WI38 (cell line): Measurements from ENCODE around the gene ASRGL1.

ENCODE experiments used
- H3K4me3 ChIP-seq: 2 replicates; pipeline ENCODE4 v1.5.1; 2011; ENCODE audit warnings: low read depth, mild to moderate bottlenecking, control low read depth, low read length
- TF ChIP-seq, protein P1 (sequence below): IDR thresholded peaks from 2 replicates; pipeline ENCODE4 v1.5.1; 2012; ENCODE audit warnings: low read depth, mild to moderate bottlenecking, control low read depth, low read length

The ASRGL1 gene

GRCh38 chr11:62419314-62419929 is 82.2 kb downstream of the ASRGL1 start:
- TF ChIP-seq, protein P1, sequence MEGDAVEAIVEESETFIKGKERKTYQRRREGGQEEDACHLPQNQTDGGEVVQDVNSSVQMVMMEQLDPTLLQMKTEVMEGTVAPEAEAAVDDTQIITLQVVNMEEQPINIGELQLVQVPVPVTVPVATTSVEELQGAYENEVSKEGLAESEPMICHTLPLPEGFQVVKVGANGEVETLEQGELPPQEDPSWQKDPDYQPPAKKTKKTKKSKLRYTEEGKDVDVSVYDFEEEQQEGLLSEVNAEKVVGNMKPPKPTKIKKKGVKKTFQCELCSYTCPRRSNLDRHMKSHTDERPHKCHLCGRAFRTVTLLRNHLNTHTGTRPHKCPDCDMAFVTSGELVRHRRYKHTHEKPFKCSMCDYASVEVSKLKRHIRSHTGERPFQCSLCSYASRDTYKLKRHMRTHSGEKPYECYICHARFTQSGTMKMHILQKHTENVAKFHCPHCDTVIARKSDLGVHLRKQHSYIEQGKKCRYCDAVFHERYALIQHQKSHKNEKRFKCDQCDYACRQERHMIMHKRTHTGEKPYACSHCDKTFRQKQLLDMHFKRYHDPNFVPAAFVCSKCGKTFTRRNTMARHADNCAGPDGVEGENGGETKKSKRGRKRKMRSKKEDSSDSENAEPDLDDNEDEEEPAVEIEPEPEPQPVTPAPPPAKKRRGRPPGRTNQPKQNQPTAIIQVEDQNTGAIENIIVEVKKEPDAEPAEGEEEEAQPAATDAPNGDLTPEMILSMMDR, result no peak
- no peak overlapping the region for H3K4me3 ChIP-seq

DNA sequence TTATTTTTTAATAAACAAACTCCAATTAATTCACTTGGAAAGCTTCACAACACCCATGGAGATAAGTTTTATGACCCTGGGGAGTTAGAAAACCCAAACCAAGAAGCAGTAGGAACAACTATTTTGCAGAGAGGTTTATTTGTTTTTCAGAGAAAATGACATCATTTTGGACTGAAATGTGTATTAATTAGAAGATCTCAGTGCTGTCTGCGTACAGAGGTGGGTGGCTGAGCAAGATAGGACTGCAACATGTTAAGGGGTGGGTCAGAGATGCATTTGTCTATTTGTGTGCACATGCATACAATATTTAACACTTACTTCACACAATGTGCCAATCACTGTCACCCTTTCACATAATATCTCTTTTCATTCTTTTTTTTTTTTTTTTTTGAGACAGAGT is 82.7 kb downstream of the ASRGL1 start:
- TF ChIP-seq, protein P1, result no peak
- no peak overlapping the region for H3K4me3 ChIP-seq

DNA sequence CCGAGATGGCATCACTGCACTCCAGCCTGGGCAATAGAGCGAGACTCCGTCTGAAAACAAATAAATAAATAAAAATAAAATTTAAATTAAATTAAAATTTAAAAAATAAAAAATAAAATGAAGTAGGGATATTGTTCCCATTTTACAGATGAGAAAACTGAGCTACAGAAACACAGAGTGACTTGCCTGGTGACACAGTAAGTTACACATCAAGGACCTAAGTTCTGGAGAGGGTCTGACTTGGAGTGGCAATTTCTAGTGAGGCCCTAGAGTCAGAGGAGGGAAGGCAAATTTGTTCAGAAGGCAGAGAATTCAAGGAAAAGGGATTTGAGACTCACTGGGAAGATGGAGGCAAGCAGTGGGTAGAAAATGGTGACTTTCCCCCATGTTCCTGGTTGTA is 83.6 kb downstream of the ASRGL1 start:
- no peak overlapping the region for H3K4me3 ChIP-seq

DNA sequence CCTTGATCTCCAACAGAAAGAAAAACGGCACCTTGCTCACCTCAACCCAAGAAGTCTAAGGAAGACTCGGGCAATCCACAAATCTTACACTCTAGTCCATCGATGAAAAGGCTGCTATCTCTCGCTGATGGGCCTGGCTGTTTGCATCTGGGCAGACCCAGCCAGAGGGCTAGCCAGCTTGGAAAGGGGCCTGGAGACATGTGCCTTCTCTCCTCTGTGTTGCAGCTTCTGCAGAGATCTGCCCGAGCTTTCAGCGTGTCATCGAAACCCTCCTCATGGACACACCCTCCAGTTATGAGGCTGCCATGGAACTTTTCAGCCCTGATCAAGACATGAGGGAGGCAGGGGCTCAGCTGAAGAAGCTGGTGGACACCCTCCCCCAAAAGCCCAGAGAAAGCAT is 84.7 kb downstream of the ASRGL1 start:
- TF ChIP-seq, protein P1, result no peak
- no peak overlapping the region for H3K4me3 ChIP-seq

More for the DNA sequence above, 83.6 kb downstream of the ASRGL1 start:
- TF ChIP-seq, protein P1, result no peak

- H3K4me3 ChIP-seq, result no peak overlapping the region
- TF ChIP-seq, protein P1, result no peak
These were observed 85.8 kb downstream of the ASRGL1 start for GRCh38 chr11:62423012-62423411.

- TF ChIP-seq, protein P1, result no peak
- no peak overlapping the region for H3K4me3 ChIP-seq
These were observed 90.5 kb downstream of the ASRGL1 start for GRCh38 chr11:62427630-62428233.

DNA sequence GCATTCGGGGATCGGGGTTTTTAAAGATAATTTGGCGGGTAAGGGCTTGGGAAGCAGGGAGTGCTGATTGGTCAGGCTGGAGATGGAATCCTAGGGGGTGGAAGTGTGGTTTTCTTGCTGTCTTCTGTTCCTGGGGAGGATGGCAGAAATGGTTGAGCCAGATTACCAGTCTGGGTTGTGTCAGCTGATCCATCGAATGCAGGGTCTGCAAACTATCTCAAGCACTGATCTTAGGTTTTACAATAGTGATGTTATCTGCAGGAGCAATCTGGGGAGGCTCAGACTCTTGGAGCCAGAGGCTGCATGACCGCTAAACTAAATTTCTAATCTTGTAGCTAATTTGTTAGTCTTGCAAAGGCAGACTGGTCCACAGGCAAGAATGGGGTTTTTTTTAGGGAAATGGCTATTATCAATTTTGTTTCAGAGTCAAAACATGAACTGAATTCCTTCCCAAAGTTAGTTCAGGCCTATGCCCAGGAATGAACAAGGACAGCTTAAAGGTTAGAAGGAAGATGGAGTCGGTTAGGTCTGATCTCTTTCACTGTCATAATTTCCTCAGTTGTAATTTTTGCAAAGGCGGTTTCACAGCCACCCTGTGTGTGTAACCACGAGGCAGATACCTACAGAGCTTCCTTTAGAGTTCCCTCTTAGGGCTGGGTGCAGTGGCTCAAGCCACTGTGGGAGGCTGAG is 91.8 kb downstream of the ASRGL1 start:
- no peak overlapping the region for H3K4me3 ChIP-seq
- TF ChIP-seq, protein P1, result no peak
